Right atrium auricular region (tissue), 2 donors: ENCODE data around the gene MROH2A. TPM values are rescaled to one million over a fixed set of nuclear protein-coding genes. Genes with fewer than 3 reads are reported as not detected.

Experiments
- DNase-seq: peaks from one replicate; pipeline ENCODE4 v3.0.0-alpha.2; 2019; ENCODE audit warnings: low spot score
- H3K27ac ChIP-seq, 2 donors: fragments of 200-600 bp; sonication (generic); 1 replicate in 1 of 2; 2 replicates in 1 of 2; pipeline ENCODE4 v1.5.1; 2016 to 2019
- H3K27me3 ChIP-seq, 2 donors: fragments of 200-600 bp; sonication (generic); one replicate each; pipeline versions ENCODE4 v1.5.1 to v1.6.0; 2017 to 2019
- H3K36me3 ChIP-seq: fragments of 200-600 bp; sonication (generic); one replicate; pipeline ENCODE4 v1.5.1; 2016
- H3K4me1 ChIP-seq, 2 donors: fragments of 200-600 bp; sonication (generic); one replicate each; pipeline versions ENCODE4 v1.5.1 to v1.6.0; 2017 to 2019
- H3K4me3 ChIP-seq, 2 donors: fragments of 200-600 bp; sonication (generic); 1 replicate in 1 of 2; 2 replicates in 1 of 2; pipeline ENCODE4 v1.5.1; 2017 to 2019; ENCODE audit warnings: mild to moderate bottlenecking in 1 of 2, moderate library complexity in 1 of 2
- H3K9me3 ChIP-seq, 2 donors: fragments of 200-600 bp; sonication (generic); one replicate each; pipeline ENCODE4 v1.5.1; 2019
- CTCF ChIP-seq, 2 donors: fragments of 200-600 bp; sonication (generic); IDR thresholded peaks; one replicate each; pipeline ENCODE4 v1.5.1; 2019; ENCODE audit warnings: antibody characterized with exemption in 2 of 2
- total RNA-seq, 2 donors: library from RNA; depleted of rRNA; stranded (reverse); fragments of >200 nt; gene quantifications; one replicate each; pipeline ENCODE4 v1.1.0, GENCODE V29; 2016

Gene MROH2A
- total RNA-seq, 2 donors from 2014 or later: not detected

GRCh38 chr2:233817361-233817911 lies 39.3 kb downstream of the MROH2A start:
- no peaks in the 10 kb centered on the region for H3K36me3 ChIP-seq
- no peak for DNase-seq
- no peak for TF ChIP-seq CTCF (IDR thresholded peaks at IDR 0.05)
- H3K27ac ChIP-seq: no peak overlapping the region
- no peaks in the 10 kb centered on the region for H3K4me1 ChIP-seq
- H3K4me3 ChIP-seq: no peak overlapping the region
- H3K27me3 ChIP-seq: no peaks in the 10 kb centered on the region
- peaks cover 0 to 10% of the 10 kb centered on the region in 2 donors for H3K9me3 ChIP-seq

- no peak overlapping the region for H3K27ac ChIP-seq
- H3K27me3 ChIP-seq: no peaks in the 10 kb centered on the region
- H3K36me3 ChIP-seq: no peaks in the 10 kb centered on the region
- no peaks in the 10 kb centered on the region for H3K4me1 ChIP-seq
- DNase-seq: no peak
- H3K9me3 ChIP-seq: peaks cover 0 to 10% of the 10 kb centered on the region in 2 donors
- H3K4me3 ChIP-seq: no peak overlapping the region
- no peak for TF ChIP-seq CTCF (IDR thresholded peaks at IDR 0.05)
These were observed 40.0 kb downstream of the MROH2A start for GRCh38 chr2:233817995-233818638.

- Histone ChIP-seq H3K36me3 (no peaks in the 10 kb centered on the region), H3K27ac (no peak overlapping the region), H3K27me3 (no peaks in the 10 kb centered on the region), H3K4me3 (no peak overlapping the region), H3K9me3 (peaks cover 0 to 10% of the 10 kb centered on the region in 2 donors), H3K4me1 (no peaks in the 10 kb centered on the region)
- no peak for TF ChIP-seq CTCF (IDR thresholded peaks at IDR 0.05)
- no peak for DNase-seq
These were observed 40.8 kb downstream of the MROH2A start for GRCh38 chr2:233818639-233819621.

- TF ChIP-seq CTCF (IDR thresholded peaks at IDR 0.05): no peak
- Histone ChIP-seq H3K9me3 (peaks cover 0 to 10% of the 10 kb centered on the region in 2 donors), H3K27me3 (no peaks in the 10 kb centered on the region), H3K36me3 (no peaks in the 10 kb centered on the region), H3K27ac (no peak overlapping the region), H3K4me3 (no peak overlapping the region), H3K4me1 (no peaks in the 10 kb centered on the region)
- DNase-seq: no peak
These were observed 42.0 kb downstream of the MROH2A start for GRCh38 chr2:233819884-233820773.

GRCh38 chr2:233820774-233821105 lies 42.6 kb downstream of the MROH2A start:
- Histone ChIP-seq H3K36me3 (no peaks in the 10 kb centered on the region), H3K27me3 (no peaks in the 10 kb centered on the region), H3K9me3 (peaks cover 0 to 10% of the 10 kb centered on the region in 2 donors), H3K27ac (no peak overlapping the region), H3K4me1 (no peaks in the 10 kb centered on the region), H3K4me3 (no peak overlapping the region)
- no peak for DNase-seq
- no peak for TF ChIP-seq CTCF (IDR thresholded peaks at IDR 0.05)
